SW480 (cell line): ENCODE results near the gene ASCL1.

Experiments used
- DNase-seq: peaks from one replicate; pipeline ENCODE4 v3.0.0-alpha.2; 2016; ENCODE audit warnings: low spot score

ASCL1 gene

DNA sequence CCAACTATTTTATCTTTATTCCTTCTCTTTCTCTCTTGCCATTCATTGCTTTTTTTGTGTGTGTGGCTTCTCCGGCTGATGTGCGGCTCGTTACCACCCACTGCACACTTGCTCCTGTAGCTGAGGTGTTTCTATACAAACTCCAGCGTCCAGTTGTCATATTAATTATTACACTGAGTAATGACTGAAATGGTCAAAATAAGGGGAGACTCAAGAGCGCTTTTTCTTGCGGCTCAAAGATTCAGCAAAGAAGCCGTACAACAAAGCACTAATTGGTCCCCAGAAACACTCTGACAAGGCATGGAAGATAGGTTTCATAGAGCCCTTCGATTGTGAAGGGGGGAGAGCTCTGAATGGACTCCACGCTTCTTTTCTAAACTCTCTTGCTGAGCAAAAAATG, 5.6 kb upstream of the ASCL1 start:
- DNase-seq: no peak

DNA sequence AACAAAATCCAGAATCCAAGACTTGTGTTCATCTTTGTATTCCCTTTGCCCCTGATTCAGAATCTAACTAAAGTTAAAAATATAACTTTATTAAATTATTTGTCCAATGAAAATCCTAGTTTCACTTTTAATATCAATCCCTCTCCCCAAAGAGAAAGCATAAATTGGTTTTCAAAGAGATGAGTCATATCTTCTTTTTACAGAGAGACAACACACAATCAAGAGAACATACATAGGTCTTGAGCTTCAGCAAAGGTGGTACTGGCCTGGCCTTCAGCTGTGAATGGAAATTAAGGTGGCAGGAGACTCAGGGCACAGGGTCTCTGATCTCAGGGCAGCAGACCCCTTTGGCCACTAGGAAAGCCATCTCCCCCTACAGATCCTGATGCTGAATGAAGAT, 4.3 kb upstream of the ASCL1 start:
- no peak for DNase-seq

DNA sequence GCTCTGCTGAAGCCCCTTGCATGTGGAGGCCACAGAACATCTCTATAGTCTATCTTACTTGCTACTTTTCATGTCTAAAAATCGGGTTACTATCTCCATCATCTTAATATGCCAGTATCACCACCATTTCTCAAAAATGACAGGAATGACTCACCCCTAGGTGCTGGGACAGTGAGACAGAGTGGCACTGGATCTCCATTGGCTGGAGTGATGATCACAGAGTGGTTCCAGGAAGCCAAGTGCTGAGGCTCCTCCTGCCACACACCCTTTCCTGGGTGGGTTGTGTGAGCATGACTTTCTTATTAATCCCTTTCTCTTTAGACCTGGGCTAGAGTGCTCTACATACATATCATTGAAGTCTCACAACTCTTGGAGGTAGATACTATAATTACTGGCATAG, 3.3 kb upstream of the ASCL1 start:
- DNase-seq: no peak

DNA sequence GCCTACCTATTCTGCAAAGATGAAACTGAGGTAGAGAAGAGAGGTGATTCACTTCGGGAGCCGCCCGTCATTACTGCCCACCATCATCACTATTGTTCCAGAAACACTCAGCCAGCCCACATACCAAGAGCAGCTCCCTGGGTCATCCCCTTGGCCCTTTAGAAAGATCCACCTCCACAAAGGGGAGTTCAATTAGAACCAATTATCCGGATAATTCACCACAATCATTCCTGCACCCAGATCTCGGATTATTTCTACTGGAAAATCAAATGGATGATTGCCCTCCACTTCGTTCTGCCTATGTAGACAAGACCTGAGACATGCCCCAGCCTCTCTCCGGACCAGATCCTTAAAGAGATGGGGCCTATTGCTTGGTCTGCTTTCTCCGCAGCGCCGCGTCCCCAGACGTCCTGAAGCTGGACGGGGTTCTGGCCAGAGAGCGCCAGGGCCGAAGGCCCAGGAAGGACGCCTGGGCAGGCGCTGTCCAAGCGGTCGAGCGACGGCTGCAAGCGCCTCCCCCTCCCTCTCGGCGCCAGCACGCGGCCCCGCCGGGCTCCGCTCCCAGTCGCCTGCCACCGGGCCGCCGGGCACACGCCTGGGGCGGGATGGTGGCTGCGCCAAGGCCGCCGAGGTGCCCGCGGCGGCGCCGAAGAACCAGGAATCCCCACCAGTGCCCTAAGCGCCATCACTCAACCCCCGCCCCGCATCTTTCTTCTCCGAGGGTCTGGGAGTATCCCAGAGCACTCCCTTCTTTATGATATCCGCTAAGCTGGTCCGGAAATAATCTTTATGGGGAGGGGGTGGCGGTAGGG, 1.3 kb upstream of the ASCL1 start:
- no peak for DNase-seq

DNA sequence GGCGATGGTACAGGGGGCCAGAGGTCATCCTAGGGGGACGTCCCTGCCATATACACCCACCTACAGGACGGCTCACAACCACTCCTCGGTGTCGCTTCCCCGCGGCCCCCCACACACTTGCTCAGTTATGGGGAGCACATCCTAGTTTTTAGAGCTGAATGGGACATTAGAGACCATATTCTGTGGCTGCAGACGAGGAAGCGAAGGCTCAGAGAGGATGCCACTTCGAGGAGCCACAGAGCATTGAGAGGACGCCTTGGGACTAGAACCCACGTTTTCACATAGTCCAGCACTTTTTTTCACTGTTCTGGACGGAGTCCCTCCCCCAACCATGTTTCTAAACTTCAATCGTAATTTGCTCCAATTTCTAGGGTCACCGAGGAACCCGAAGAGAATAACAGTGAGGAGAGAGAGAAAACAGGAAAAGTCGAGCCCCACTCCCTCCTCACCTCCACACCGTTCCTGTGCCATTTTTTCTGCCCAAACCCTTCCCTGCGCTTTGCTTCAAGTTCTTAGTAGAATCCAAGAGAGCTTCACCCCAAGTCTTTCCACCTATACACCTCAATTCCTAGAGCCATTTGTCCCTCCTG, 641 bp upstream of the ASCL1 start:
- DNase-seq: no peak

DNA sequence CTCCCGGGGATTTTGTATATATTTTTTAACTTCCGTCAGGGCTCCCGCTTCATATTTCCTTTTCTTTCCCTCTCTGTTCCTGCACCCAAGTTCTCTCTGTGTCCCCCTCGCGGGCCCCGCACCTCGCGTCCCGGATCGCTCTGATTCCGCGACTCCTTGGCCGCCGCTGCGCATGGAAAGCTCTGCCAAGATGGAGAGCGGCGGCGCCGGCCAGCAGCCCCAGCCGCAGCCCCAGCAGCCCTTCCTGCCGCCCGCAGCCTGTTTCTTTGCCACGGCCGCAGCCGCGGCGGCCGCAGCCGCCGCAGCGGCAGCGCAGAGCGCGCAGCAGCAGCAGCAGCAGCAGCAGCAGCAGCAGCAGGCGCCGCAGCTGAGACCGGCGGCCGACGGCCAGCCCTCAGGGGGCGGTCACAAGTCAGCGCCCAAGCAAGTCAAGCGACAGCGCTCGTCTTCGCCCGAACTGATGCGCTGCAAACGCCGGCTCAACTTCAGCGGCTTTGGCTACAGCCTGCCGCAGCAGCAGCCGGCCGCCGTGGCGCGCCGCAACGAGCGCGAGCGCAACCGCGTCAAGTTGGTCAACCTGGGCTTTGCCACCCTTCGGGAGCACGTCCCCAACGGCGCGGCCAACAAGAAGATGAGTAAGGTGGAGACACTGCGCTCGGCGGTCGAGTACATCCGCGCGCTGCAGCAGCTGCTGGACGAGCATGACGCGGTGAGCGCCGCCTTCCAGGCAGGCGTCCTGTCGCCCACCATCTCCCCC, 777 bp downstream of the ASCL1 start:
- DNase-seq: no peak

DNA sequence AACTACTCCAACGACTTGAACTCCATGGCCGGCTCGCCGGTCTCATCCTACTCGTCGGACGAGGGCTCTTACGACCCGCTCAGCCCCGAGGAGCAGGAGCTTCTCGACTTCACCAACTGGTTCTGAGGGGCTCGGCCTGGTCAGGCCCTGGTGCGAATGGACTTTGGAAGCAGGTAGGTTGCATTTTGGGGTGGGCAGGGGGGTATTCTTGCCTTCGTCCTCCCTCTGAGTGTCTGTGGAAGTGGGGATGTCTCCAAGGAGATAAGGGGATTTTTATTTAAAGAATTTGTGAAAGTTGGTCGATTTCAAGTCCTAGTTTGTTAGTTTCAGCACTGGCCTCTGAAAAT, 1.3 kb downstream of the ASCL1 start:
- no peak for DNase-seq

DNA sequence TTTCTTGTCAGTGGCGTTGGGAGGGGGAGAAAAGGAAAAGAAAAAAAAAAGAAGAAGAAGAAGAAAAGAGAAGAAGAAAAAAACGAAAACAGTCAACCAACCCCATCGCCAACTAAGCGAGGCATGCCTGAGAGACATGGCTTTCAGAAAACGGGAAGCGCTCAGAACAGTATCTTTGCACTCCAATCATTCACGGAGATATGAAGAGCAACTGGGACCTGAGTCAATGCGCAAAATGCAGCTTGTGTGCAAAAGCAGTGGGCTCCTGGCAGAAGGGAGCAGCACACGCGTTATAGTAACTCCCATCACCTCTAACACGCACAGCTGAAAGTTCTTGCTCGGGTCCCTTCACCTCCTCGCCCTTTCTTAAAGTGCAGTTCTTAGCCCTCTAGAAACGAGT, 1.9 kb downstream of the ASCL1 start:
- no peak for DNase-seq

DNA sequence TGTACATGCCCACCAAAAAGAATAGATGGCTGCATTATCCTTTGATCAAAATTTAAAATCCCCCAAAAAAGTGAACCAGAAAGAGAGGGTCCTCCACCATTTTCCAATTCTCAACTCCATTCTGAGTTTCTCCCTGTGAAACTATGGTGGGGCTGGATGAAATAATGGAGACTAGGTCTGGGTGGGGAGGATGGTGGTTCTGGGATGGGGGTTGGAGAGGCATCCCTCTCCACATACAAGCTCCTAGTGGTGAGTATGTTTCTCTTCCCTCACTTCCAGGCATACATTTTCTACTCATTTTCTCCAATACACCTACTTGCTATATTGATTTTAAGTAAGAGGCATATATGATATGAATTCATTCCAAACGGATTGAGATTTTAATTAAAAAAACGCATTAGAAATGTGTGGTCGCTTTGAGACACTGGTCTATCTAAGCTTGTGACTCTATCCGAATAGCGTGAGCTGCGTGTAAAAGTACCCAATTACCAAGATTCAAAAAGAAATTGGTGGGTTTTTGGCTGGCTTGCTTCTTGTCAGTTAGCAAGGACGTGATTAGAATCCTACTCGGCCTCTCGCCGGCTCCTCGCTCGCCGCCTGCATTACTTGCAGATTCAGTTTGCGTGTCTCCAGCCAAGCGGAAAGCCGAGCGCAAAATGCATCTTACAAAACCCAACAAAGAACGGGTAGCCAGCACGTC, 3.4 kb downstream of the ASCL1 start:
- DNase-seq: no peak

DNA sequence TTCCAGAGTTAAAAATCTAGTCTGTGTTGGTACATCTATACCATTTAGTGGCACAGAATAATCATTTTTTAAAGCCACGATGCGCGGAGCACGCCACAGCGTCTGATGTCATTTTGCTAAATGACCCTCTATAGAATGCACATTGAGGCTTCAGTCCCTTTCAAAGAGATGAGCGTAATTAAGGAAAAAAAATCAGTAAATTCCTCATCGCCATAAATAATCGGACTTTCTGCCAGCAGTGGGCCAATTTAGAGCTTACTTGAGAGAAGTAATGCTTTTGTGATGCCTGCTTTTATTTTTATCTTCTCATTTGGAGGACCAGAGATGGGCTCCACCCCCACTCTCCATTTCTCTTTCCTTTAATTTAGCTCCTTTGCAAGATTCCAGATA, 4.0 kb downstream of the ASCL1 start:
- no peak for DNase-seq

DNA sequence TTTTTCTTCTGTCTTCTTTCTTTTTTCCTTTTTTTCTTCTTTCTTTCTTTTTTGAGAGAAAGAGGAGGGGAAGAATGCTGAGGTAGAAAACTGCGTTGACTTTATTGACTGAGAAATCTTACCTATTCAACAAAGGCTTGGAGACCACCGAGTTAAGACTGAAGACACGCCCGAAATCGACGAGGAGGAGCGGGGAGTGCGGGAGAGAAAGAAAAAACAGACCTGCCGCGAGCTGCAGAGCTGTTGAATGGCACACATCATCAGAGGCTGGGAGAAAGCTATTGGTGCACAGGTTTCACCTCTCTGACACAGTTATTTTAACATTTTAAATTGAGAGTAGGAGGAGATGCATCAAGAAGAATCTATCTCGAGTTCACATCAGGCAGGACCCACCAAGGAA, 5.1 kb downstream of the ASCL1 start:
- no peak for DNase-seq

DNA sequence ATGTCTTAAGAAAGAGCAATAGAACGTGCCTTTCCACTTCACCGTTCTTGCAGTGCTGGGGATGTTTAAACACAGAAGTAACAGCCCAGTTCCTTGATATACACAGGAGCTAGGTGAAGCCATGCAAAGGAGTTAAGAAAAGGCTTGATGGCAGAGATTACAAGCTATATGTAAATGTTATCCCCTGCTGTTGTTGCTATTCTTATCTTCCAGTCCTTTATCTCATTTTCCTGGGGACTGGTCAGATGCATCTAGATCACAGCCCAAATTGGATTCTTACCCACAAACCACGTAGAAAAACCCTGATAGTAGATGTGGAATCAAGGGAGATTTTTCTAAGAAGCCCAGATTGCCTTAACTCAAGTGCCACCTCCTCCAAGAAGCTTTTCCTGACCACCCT, 5.5 kb downstream of the ASCL1 start:
- no peak for DNase-seq

DNA sequence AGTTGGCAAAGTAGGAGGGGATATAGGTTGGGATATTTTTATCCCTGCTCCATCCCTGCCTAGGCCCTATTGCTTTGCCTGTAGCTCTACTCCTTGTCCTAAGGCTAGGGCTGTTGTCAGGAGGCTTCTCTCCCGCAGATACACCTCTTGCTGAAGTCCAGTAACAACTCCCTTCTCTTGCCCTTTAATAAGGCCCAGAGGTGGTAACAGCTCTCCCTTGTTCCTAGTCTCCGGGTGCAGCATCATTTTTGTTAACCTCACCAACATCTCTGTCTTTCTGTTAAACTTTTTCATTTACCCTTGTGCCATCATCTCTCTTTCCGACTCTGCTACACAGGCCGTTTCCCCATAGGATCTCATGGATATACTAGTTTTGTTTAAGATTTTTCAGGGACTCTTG, 6.3 kb downstream of the ASCL1 start:
- DNase-seq: no peak

DNA sequence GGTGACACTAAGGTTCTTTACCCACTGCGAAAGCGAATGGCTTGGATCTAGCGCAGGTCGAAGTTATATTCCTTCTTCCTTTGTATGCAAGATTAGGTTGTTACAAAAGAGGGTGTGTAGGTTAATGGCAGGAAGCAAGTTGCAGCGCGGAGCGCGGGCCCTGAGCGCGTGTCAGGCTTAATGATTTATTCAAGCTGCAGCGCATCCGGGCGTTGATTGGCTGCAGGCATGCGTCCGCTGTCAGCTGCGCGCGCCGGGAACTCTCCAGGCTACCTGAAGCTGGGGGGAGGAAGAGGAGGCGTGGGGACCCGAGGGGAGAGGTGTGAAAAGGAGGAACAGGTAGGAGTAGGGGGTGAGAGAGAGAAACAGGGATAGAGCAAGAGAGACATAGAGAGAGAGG, 7.4 kb downstream of the ASCL1 start:
- peak; percentile 35 for DNase-seq

DNA sequence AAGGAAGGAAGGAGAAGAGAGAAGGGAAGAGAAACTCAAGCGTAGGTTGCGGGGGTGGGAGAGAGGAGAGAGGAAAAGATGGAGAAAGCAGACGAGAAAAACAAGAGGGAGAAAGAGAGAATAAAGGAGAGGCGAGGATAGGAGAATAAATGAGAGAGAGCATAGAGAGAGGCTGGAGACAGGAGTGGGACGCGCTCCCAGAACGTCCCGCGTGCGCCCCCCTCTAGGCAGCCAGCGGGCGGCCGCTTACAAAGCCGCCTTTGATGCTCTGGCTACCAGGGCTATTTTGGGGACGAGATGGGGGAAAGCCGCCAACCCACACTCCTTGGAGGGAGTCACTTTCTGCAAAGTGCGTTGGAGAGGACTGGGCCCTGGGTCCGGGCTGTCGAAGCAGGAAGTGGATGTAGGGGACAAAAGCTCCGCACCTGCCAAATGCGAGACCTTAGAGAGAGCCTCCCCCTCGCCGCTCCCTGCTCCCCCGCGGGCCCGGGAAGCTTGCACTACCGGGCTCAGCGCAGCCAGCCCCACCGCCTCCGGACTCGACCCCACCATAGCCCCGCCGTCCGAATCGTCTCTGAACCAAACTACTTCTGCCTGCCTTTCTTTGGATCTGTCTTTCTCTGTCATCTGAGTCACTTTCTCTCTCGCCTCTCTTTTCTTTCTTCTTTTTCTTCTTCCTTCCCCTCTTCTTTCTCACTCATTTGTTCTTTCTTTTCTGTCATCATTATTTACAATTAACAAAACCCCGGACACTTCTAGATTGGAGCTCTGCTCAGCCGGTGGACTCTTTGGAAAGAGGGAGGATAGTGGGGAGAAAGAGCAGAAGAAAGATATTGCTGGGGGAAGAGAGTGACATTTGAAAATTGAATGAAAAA, 8.0 kb downstream of the ASCL1 start:
- no peak for DNase-seq

DNA sequence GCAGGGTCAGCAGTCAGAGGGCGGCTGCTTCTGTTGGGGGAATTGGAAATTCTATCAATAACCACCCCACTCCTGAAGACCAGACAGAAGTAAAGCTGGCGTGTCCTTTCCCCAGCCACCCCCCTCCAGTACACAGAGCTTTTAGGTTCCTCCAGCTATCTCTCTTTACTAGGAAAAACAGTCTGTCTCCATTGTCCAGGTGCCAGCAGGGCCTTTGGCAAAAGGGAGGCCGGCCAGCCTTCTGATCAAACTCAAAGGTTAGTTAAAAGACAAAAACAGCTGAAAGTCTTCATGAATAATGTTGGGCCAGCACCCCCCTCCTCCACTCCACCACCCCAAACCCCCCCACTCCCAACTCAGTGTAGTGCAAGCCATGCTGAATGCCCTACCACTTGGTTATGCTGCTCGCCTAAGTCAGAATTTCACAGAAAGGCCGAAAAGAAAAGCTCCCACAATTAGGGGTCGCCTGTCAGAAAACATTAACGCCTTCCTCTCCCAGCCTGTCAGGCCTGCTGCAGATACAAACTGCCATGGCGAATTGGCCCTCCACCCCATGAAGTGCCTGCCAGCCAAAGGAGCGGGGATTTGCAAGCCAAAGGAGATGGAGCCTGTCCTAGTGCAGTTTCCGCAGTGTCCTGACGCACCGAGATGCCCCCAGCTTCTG, 8.9 kb downstream of the ASCL1 start:
- DNase-seq: no peak

DNA sequence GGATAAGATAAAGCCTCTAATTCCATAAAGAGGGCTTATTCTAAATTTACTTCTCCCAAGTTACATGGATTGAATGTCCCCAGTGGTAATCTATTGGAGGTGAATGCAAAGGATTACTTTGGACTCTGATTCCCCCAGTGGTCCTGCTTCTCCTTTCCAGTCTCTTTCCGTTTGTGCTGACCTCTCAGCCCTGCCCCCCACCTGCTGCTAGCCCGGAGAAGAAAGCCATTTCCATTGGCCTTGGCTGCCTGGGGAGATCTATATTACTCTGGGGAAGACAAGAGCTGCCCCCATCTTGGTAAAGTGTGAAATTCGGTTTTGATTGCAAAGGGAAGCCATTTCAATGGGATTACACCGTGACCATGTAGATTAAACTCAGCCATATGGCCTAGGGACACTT, 13.3 kb downstream of the ASCL1 start:
- no peak for DNase-seq

DNA sequence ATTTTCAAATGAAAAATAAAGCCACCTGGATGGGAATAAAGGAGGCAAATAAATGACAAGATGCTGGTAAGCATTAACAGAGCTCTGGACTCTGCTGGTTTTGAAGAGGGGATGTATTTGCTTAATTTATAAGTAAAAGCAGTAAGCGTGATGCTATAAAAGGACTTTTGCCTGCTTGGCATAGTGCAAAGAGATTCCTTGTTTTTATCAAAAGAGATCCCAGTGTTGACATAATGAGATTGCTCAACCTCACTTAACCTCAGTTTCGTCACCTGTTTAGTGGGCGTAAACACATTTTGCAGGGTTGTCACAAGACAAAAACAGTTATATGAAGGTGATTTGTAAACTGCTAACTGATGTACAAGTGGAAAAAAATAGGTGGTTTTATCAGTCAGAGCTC, 13.8 kb downstream of the ASCL1 start:
- no peak for DNase-seq

DNA sequence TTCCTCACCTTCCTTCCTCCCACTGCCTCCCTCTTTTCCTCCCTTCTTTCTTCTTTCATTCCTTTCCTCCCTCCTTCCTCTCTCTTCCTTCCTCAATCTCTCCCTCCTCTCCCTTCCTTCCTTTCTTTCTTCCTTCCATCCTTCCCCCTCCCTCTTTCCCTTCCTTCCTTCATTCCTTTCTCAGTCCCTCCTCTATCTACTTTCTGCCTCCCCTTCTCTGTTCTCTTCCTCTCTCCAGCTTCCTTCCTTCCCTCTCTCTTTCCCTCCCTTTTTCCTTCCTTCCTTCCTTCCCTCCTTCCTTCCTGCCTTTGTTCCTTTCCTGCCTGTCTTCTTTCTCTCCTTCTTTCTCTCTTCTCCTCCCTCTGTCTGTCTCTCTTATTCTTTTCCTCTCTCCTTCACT, 16.1 kb downstream of the ASCL1 start:
- DNase-seq: no peak

DNA sequence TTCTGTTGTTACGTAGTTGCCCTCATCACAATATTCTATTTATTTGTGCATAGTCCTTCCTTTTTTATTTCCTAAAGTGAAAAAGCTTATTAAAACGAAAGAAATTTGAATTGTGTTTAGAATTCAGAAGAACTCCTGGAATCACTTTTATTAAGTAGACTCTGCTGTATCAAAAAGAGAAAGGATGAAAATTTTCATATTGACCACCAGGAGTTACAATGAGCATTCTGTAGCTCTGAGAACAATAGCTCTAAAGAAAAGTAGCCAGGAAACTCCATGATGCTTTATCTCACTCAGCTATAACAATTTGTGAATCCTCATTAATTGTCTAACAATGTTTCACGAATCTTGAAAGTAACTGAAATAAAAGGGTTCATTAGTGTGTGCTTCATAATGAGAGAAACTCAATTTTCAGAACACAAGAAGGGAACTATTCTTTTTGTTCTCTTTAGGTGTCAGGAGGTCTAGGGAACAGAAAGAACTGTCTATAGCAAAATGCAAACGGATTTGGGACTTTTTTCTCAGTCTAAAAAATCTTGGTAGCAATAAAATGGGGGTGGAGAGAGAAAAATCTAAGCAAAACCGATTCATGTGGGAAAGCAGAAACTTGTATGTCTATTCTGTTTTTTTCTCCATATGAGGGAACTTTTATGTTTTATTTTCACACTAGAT, 19.3 kb downstream of the ASCL1 start:
- no peak for DNase-seq
